Neural progenitor cell (in vitro differentiated cells): Measurements from ENCODE around the gene RIPK4.

Experiments
- CTCF ChIP-seq: fragments of 200-600 bp; sonication (generic); IDR thresholded peaks from 2 replicates; pipeline ENCODE4 v1.5.1; 2017; ENCODE audit warnings: antibody characterized with exemption, mild to moderate bottlenecking
- EZH2 ChIP-seq: fragments of 200-600 bp; sonication (generic); IDR thresholded peaks from 2 replicates; pipeline ENCODE4 v1.6.1; 2017; ENCODE audit warnings: antibody characterized with exemption, mild to moderate bottlenecking, moderate library complexity
- EZH2phosphoT487 ChIP-seq: fragments of 200-600 bp; sonication (generic); IDR thresholded peaks from 2 replicates; pipeline ENCODE4 v1.6.1; 2017; ENCODE audit warnings: antibody characterized with exemption

- TF ChIP-seq CTCF = no peak
- TF ChIP-seq EZH2 = no peak
- TF ChIP-seq EZH2phosphoT487 = no peak
These were observed 2.7 kb upstream of the RIPK4 start for GRCh38 chr21:41769521-41769920.
